NCI-H446 (cell line): ENCODE measurements around the gene LCE2A.

ENCODE experiments used
- DNase-seq, 2 experiments: peaks; one replicate each; lab custom pipeline; 2025; lab: John Stamatoyannopoulos, UW

LCE2A gene

GRCh38 chr1:152743371-152744145 lies 45.4 kb downstream of the LCE2A start:
- DNase-seq, result no peak

GRCh38 chr1:152745289-152745704 lies 47.2 kb downstream of the LCE2A start:
- no peak for DNase-seq

- no peak for DNase-seq
Measured at GRCh38 chr1:152745765-152746444, 47.8 kb downstream of the LCE2A start.

GRCh38 chr1:152747831-152748230 lies 49.7 kb downstream of the LCE2A start:
- DNase-seq, result no peak
